ENCODE results near the gene COPS3.

GRCh38 chr17:17254036-17254435 lies 27.0 kb downstream of the COPS3 start:
- TF ChIP-seq EZH2 (IDR thresholded peaks at IDR 0.05) (no peak), POLR2AphosphoS5 (IDR thresholded peaks at IDR 0.05; ENCODE audit: borderline replicate concordance, low read depth, low read length) (no peak)

All from SK-N-MC (cell line).